Gastrocnemius medialis (tissue), 4 donors: ENCODE measurements around the gene CCL8.

Experiments
- POLR2A ChIP-seq, 2 donors: fragments of 450-650 bp; IDR thresholded peaks; one replicate each; pipeline ENCODE4 v1.6.1; 2017; ENCODE audit warnings: antibody characterized with exemption in 2 of 2, mild to moderate bottlenecking in 2 of 2, moderate library complexity in 2 of 2
- TF ChIP-seq, protein P1 (sequence below), 5 experiments: fragments of 450-650 bp in 3 of 5; fragments of 200-600 bp in 2 of 5; sonication (generic) in 2 of 5; IDR thresholded peaks in 4 of 5; conservative IDR thresholded peaks in 1 of 5; 1 replicate in 4 of 5; 2 replicates in 1 of 5; pipeline ENCODE4 v1.5.1; 2016 to 2019; ENCODE audit warnings: antibody characterized with exemption in 5 of 5, mild to moderate bottlenecking in 3 of 5, moderate library complexity in 3 of 5

DNA sequence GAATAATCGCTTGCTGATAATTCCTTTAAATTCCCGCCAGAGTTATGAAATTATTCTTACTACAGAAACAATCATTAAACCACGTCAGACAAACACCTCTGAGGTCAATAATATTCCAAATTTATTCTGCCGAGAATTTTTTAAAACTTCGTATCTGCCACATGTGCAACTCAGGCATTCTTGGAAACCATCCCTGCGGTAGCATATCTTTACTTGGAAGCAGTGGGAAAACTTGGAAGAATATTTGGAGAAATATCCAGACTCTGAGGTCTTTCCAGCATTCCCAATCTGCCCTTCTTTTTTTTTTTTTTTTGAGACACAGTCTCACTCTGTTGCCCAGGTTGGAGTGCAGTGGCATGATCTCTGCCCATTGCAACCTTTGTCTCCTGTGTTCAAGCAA is 35.7 kb upstream of the CCL8 start:
- TF ChIP-seq, protein P1, sequence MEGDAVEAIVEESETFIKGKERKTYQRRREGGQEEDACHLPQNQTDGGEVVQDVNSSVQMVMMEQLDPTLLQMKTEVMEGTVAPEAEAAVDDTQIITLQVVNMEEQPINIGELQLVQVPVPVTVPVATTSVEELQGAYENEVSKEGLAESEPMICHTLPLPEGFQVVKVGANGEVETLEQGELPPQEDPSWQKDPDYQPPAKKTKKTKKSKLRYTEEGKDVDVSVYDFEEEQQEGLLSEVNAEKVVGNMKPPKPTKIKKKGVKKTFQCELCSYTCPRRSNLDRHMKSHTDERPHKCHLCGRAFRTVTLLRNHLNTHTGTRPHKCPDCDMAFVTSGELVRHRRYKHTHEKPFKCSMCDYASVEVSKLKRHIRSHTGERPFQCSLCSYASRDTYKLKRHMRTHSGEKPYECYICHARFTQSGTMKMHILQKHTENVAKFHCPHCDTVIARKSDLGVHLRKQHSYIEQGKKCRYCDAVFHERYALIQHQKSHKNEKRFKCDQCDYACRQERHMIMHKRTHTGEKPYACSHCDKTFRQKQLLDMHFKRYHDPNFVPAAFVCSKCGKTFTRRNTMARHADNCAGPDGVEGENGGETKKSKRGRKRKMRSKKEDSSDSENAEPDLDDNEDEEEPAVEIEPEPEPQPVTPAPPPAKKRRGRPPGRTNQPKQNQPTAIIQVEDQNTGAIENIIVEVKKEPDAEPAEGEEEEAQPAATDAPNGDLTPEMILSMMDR (IDR thresholded peaks at IDR 0.05 in 4 of 5, conservative IDR thresholded peaks at IDR 0.05 in 1 of 5): no peak
- TF ChIP-seq POLR2A (IDR thresholded peaks at IDR 0.05): no peak
